Activated CD8-positive, alpha-beta memory T cell treated with anti-CD3 and anti-CD28 coated beads for 1 hour (primary cell): ENCODE measurements around the gene CENPM.

ENCODE experiments used
- DNase-seq, 2 donors: peaks; one replicate each; pipeline ENCODE4 v3.0.0-alpha.2; 2020; ENCODE audit warnings: low read depth in 1 of 2; ENCODE audit errors: extremely low read depth in 1 of 2

Gene CENPM

DNA sequence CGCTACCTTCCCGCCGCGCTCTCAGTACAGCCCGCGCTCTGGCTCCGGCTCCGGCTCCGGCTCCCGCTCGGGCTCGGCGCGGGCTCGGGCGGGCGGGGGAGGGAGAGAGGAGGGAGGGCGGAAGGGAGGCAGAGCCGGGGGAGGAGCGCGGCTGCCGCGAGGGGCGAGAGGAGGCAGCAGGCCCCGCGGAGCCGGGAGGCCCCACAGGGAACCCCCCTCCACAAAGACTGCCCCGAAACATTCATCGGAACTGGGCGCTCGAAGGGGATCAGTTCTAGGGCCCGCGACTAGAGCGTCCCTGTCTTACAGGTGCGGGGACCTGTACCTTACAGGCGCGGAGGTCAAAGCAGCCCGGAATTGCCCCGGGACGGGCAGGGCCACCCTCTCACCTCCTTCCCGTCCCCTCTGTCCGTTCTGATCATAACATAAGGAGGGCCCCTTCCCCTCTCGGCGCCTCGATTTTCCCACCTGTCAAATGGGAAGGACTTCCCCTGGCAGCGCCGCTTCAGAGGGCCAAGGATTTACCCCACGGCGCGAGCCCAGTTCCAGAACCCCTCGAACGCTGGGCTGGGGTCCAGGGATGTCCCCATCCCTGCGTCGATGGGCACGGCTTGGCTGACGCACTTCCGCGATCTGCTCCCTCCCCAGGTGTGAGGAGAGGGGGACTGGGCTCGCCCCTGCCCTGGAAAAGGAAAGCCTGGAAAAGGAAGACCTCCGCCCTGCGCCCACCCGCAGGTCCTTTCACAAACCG, 31.7 kb downstream of the CENPM start, which contains the start of gene SHISA8:
SHISA8 (minus strand) TSS at position 40 of the 751 bp plus-strand sequence. CDS start 407 bp downstream, outside the sequence.
- DNase-seq, result peak in 1 of 2 donors; percentile 44

DNA sequence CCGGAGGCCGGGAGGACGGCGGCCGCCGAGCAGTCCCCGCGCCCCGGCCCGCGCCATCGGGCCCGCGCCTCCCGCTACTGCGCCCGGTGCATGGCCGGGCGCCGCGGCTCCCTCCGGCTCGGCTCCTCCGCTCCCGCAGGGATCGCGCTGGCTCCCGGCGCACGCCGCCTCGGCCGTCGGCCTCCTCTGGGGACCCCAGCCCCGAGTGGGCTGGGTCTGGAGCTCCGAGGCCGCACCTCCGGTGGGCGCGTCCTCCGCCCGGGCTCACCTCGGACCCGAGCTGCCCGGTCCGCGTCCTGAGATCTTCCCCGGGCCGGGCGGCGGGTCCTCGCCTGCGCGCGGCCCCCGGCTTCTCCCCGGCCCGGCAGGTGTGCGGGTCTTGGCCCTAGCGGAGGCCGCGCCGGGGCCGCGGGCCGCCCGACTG, 32.3 kb downstream of the CENPM start:
- no peak for DNase-seq

GRCh38 chr22:41913842-41914534, 33.0 kb downstream of the CENPM start:
- no peak for DNase-seq

DNA sequence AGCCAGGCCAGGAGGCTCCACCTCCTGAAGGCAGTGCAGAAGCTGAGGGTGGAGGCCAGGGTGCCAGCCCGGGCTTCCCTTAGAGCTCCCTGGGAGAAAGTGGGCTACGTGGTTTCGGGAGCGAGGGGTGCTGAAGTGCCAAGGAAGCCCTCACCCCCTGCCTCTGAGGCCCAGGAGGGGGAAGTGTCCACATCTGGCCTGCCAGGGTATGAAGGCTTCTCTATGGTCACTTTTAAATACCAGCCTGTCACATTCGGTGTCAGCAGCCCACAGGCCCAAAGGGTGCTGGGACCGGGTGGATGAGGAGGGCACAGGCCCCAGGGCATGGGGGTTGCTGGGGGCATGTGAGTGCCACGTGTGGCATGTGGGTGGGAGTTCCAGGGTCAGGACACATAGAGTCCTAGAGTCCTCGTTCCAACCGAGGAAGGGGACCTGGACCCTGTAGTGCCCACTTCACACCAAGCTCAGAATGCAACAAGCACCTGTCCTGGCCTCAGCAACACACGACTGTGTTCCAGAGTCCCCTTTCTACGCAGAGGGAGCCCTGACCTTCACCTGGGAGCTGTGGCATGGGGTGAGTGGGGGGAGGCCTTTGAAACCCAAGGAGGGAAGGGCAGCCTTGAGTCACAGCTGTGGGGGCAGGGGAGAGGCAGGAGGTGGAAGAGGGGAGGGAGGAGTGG, 33.8 kb downstream of the CENPM start:
- DNase-seq, result no peak

DNA sequence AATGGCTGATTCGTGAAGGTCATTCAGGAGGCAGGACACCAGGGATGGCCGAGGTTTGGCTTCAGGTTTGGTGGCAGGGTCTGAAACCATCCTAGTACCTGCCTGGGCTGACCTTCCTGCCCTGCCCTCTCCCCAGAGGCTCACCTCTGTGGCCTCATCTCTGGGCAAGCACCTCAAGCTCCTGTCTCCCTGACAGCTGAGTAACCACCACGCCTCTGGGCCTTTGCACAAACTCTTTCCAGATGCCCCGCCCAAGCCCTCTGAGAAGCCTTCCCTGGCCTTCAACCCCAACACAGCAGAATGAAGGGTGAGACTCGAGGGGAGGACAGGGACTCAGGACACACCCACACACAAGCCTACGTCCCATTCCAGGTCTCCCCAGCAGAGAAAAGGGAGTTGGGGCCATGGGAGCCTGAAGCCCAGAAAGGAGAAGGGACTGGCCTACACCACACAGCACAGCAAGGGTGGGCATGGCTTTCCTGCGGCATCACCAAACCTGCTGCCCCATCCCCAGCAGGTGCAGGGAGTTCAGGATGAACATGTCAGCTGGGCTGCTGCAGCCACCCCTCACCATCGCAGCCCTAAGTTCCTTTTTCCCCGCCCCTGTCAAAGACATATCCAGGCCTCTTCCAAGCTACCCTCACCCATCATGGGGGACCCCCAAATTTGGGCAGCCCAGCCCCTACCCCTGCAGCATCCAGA, 34.5 kb downstream of the CENPM start:
- no peak for DNase-seq

- no peak for DNase-seq
Observed at GRCh38 chr22:41911001-41911611, 35.8 kb downstream of the CENPM start.

GRCh38 chr22:41910050-41911000, 36.6 kb downstream of the CENPM start:
- peak in 1 of 2 donors; percentile 19 for DNase-seq

GRCh38 chr22:41909310-41910049, 37.5 kb downstream of the CENPM start:
- DNase-seq, result no peak

DNA sequence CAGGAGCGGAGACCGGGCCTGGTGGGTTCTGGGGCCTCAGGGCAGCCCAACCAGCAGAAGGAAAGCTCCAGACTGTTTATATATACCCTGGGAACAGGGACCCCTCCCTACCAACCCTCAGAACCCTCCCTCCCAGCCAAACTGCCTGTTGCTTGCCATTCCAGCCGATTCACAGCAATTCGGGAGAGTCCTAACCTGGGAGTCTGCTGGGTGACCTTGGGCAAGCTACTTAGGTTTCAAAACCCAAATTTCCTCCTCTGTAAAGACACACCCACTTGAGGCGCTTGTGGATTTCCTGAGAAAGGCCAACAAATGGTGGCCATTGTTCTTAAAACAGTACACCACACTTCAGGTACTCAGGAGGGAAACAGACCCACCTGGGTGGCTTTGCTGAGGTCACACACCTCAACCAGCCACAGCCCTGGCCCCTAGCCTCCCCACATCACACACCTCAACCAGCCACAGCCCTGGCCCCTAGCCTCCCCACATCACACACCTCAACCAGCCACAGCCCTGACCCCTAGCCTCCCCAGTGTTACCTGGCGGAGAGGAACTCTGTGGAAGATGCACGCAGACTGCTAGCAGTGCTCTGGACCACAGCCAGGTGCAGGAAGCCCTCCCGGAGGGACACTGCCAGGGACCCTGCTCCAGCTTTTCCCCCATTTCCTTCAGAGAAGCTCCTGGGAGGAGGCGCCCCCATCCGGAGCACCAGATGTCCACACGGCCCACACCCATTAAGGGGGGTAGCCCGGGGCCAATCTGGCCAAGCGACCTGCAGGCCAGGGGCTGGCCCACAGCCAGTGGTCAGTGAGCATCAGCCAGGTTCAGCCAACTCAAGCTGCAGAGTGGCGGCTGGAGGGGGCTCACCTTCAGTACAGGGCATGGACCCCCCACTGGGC, 38.3 kb downstream of the CENPM start:
- DNase-seq, result no peak

GRCh38 chr22:41907436-41908401, 39.2 kb downstream of the CENPM start:
- no peak for DNase-seq

DNA sequence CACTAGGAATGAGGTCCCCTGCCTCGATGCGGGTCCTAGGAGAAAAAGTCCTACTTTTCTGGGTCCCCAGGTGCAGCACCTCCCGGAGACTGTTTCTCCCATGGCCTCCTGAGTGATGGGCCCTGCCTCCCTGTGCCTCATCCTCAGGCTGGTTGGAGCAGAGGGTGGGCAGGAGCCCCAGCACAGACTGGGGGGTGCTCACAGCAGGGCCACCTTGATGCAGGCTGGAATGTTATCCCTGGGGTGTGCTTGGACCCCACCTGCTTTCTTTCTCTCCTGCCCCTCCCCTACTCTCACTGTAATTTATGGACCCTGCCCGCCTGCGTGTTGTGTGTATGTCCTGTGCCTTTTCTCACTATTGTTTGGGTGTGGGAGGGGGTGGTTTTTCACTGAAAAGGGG, 40.1 kb downstream of the CENPM start:
- DNase-seq, result no peak

DNA sequence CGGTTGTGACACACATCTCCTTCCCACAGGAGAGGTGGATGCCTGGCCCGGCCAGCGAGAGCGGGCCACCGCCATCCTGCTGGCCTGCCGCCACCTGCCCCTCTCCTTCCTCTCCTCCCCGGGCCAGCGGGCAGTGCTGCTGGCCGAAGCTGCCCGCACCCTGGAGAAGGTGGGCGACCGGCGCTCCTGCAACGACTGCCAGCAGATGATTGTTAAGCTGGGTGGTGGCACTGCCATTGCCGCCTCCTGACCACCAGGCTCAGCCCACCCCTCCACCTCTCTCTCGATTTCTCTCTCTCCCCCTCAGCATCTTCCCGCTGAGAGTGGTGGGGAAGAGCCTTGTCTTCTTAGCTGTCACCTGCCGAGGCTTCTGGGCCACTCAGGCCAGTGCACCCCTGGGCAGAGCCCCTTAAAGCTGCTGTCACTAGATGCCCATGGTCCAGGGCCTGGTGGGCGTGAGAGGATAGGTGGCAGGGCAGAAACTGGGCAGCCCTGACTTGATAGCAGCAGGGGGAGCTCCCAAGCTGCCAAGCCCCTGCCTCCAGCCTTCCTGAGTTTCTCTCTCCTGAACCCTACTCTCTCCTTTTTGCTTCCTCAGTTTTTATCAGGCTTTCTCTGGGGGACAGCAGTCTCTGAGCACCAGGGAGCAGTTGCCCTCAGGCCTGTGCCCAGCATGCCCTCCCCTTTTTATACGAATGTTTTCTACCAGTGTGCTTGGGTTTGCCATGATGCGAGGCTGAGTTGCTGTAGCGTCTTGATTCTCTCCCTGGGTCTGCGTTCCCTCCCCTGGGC, 41.3 kb downstream of the CENPM start:
- DNase-seq, result no peak

- DNase-seq, result no peak
Observed at GRCh38 chr22:41904450-41905410, 42.2 kb downstream of the CENPM start.

DNA sequence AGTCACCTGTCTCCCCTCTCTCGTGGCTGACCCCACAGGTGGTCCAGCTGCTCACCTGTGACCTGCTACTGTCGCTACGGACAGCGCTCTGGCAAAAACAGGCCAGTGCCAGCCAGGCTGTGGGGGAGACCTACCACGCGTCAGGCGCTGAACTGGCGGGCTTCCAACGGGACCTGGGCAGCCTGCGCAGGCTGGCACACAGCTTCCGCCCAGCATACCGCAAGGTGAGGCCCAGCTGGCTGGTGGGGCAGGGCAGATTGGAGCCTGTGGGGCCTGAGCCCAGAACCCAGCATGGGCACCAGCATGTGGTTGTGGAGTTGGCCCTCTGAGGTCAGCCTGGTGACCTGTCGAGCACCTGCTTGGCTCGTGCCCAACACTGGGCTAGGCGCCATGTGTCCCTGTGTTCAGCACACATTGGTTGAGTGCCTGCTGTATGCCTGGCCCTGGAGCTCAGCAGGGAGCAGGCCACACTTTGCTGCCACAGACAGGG, 44.0 kb downstream of the CENPM start:
- DNase-seq, result no peak

GRCh38 chr22:41902016-41902415, 44.9 kb downstream of the CENPM start:
- DNase-seq, result no peak
